Stomach (tissue), 9 donors: Measurements from ENCODE around the gene FBXO27. TPM values are rescaled to one million over a fixed set of nuclear protein-coding genes. Genes with fewer than 3 reads are reported as not detected.
"Not testable (repeated sequence)": the region's sequence is repeated elsewhere in the genome, so short reads cannot be mapped to it uniquely, and the experiment has no call there.

Experiments used
- DNase-seq, 2 donors: peaks; one replicate each; pipeline versions ENCODE4 v3.0.0 to v3.0.0-alpha.2; 2013 to 2019
- H3K27ac ChIP-seq, 5 donors: fragments of 200-600 bp in 4 of 5; sonication (generic) in 4 of 5; one replicate each; pipeline ENCODE4 v1.5.1; 2013 to 2019; ENCODE audit warnings: mild to moderate bottlenecking in 1 of 5, moderate library complexity in 1 of 5
- H3K27me3 ChIP-seq, 3 donors: fragments of 200-600 bp; sonication (generic); one replicate each; pipeline ENCODE4 v1.5.1; 2017 to 2019; ENCODE audit warnings: mixed run types in 1 of 3
- H3K36me3 ChIP-seq, 4 donors: fragments of 200-600 bp; sonication (generic); 1 replicate in 3 of 4; 2 replicates in 1 of 4; pipeline ENCODE4 v1.5.1; 2016 to 2019
- H3K4me1 ChIP-seq, 4 donors: fragments of 200-600 bp; sonication (generic); one replicate each; pipeline ENCODE4 v1.5.1; 2016 to 2019
- H3K4me3 ChIP-seq, 4 donors: fragments of 200-600 bp; sonication (generic) in 3 of 4; one replicate each; pipeline ENCODE4 v1.5.1; 2016 to 2019; ENCODE audit warnings: mild to moderate bottlenecking in 1 of 4
- H3K9me3 ChIP-seq, 4 donors: fragments of 200-600 bp; sonication (generic); one replicate each; pipeline ENCODE4 v1.5.1; 2016 to 2019
- CTCF ChIP-seq, 7 experiments: fragments of 450-650 bp in 4 of 7; fragments of 200-600 bp in 3 of 7; sonication (generic) in 3 of 7; IDR thresholded peaks; one replicate each; pipeline ENCODE4 v1.5.1; 2016 to 2019; ENCODE audit warnings: antibody characterized with exemption in 7 of 7, control low read depth in 2 of 7, mild to moderate bottlenecking in 1 of 7
- EP300 ChIP-seq: sonication (generic); formaldehyde crosslinking; IDR thresholded peaks from one replicate; pipeline ENCODE4 v1.6.1; 2017; ENCODE audit warnings: antibody characterized with exemption
- POLR2A ChIP-seq, 4 donors: fragments of 450-650 bp; IDR thresholded peaks; one replicate each; pipeline ENCODE4 v1.6.1; 2016; ENCODE audit warnings: antibody characterized with exemption in 4 of 4, control low read depth in 2 of 4, mild to moderate bottlenecking in 1 of 4, moderate library complexity in 1 of 4
- POLR2AphosphoS5 ChIP-seq, 3 donors: sonication (generic); formaldehyde crosslinking; IDR thresholded peaks; one replicate each; pipeline ENCODE4 v1.6.1; 2016; ENCODE audit warnings: antibody characterized with exemption in 3 of 3
- WGBS, 5 donors: extraction: QIAGEN DNeasy Blood & Tissue Kit in 3 of 5; methylation state at CpG; one replicate each; pipeline versions ENCODE4 v1.1.5 to v1.1.7; 2013 to 2018; 5-methylcytosine and 5-hydroxymethylcytosine counted together
- intact Hi-C: fragments of 100-400 bp; cut with DNase I; formaldehyde crosslinking; loops from one replicate; pipeline ENCODE4 v1.15.1; 2023; ENCODE audit warnings: low total_unique reads
- polyA plus RNA-seq, 3 donors: library from polyadenylated mRNA; stranded (reverse); fragments of 200-250 nt; gene quantifications; one replicate each; pipeline ENCODE4 v1.2.3, GENCODE V29; 2013
- total RNA-seq, 5 donors: library from RNA; depleted of rRNA; stranded (reverse); fragments of >200 nt; gene quantifications; one replicate each; pipeline versions ENCODE4 v1.1.0 to v1.2.3, GENCODE V29; 2014 to 2016
- donor health status: healthy with polysubstance abuse.
- donor health status: Bipolar disorder and iron deficiency.
- donor health status: healthy.

The FBXO27 gene
- total and polyA plus RNA-seq, 8 donors, result 0.89 to 7.1 (median 3.2) TPM; not detected in 1

DNA sequence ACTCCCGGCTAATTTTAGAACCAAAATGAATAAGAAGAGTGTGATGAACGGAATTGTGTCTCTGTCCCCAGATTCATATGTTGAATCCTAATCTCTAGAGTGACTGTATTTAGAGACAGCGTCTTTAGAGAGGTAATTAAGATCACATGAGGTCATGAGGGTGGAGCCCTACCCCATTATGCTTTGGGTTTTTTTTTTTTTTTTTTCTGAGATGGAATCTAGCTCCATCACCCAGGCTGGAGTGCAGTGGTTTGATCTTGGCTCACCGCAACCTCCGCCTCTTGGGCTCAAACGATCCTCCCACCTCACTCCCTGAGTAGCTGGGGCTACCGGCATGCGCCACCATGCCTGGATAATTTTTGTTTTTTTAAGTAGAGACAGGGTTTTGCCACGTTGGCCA is 27.9 kb downstream of the FBXO27 start:
- H3K27ac ChIP-seq, result no peak overlapping the region
- no peaks in the 10 kb centered on the region for H3K36me3 ChIP-seq
- DNase-seq, result no peak
- no peaks in the 10 kb centered on the region for H3K27me3 ChIP-seq
- intact Hi-C loops, result no loop called here
- no peaks in the 10 kb centered on the region for H3K9me3 ChIP-seq
- no peak overlapping the region for H3K4me3 ChIP-seq
- TF ChIP-seq POLR2AphosphoS5 (IDR thresholded peaks at IDR 0.05), result no peak
- no peak for TF ChIP-seq CTCF (IDR thresholded peaks at IDR 0.05)
- TF ChIP-seq EP300, result no peak
- no peak for TF ChIP-seq POLR2A (IDR thresholded peaks at IDR 0.05)
- 71 to 82% (median 79%) methylated on average over 9 of the region's 9 CpGs for WGBS, 5 donors
- no peaks in the 10 kb centered on the region for H3K4me1 ChIP-seq

- Histone ChIP-seq H3K27ac (no peak overlapping the region), H3K27me3 (no peaks in the 10 kb centered on the region), H3K4me3 (no peak overlapping the region), H3K4me1 (no peaks in the 10 kb centered on the region), H3K36me3 (no peaks in the 10 kb centered on the region), H3K9me3 (no peaks in the 10 kb centered on the region)
- TF ChIP-seq EP300, result no peak
- TF ChIP-seq CTCF (IDR thresholded peaks at IDR 0.05), result no peak
- no peak for TF ChIP-seq POLR2A (IDR thresholded peaks at IDR 0.05)
- no peak for TF ChIP-seq POLR2AphosphoS5 (IDR thresholded peaks at IDR 0.05)
- intact Hi-C loops, result no loop called here
- WGBS, 5 donors, result 74 to 95% (median 87%) methylated on average over 4 of the region's 4 CpGs
- DNase-seq, result no peak
These were observed 28.6 kb downstream of the FBXO27 start for GRCh38 chr19:39003796-39004195.

GRCh38 chr19:39003188-39003587 is 29.2 kb downstream of the FBXO27 start:
- no peaks in the 10 kb centered on the region for H3K4me1 ChIP-seq
- no peak overlapping the region for H3K4me3 ChIP-seq
- H3K9me3 ChIP-seq, result no peaks in the 10 kb centered on the region
- intact Hi-C loops, result no loop called here
- no peak for DNase-seq
- no peaks in the 10 kb centered on the region for H3K27me3 ChIP-seq
- TF ChIP-seq POLR2A (IDR thresholded peaks at IDR 0.05), result no peak
- TF ChIP-seq POLR2AphosphoS5 (IDR thresholded peaks at IDR 0.05), result no peak
- no peak for TF ChIP-seq EP300
- TF ChIP-seq CTCF (IDR thresholded peaks at IDR 0.05), result no peak
- H3K27ac ChIP-seq, result no peak overlapping the region
- no peaks in the 10 kb centered on the region for H3K36me3 ChIP-seq
- WGBS, 5 donors, result 66 to 86% (median 83%) methylated on average over 4 of the region's 4 CpGs

GRCh38 chr19:39001041-39001440 is 31.3 kb downstream of the FBXO27 start:
- peak in 1 of 2 donors; percentile 4 for DNase-seq
- H3K27me3 ChIP-seq, result no peaks in the 10 kb centered on the region
- intact Hi-C loops, result no loop called here
- H3K36me3 ChIP-seq, result no peaks in the 10 kb centered on the region
- no peak overlapping the region for H3K27ac ChIP-seq
- H3K9me3 ChIP-seq, result no peaks in the 10 kb centered on the region
- TF ChIP-seq POLR2AphosphoS5 (IDR thresholded peaks at IDR 0.05), result no peak
- no peak for TF ChIP-seq POLR2A (IDR thresholded peaks at IDR 0.05)
- TF ChIP-seq CTCF (IDR thresholded peaks at IDR 0.05), result no peak
- no peak for TF ChIP-seq EP300
- WGBS, 5 donors, result 57 to 76% (median 70%) methylated on average over 7 of the region's 7 CpGs
- H3K4me3 ChIP-seq, result no peak overlapping the region
- H3K4me1 ChIP-seq, result peaks cover 0 to 3% (median 0%) of the 10 kb centered on the region in 4 donors

GRCh38 chr19:38997576-38997975 is 34.8 kb downstream of the FBXO27 start:
- H3K36me3 ChIP-seq, H3K4me1 ChIP-seq, intact Hi-C loops, H3K4me3 ChIP-seq, H3K9me3 ChIP-seq, H3K27me3 ChIP-seq, H3K27ac ChIP-seq, DNase-seq: not testable (repeated sequence)
- WGBS, 5 donors, result 85 to 95% (median 88%) methylated on average over 2 to 3 of the region's 3 CpGs
